ENCODE data around the gene ECHS1. TPM values are rescaled to one million over a fixed set of nuclear protein-coding genes. Genes with fewer than 3 reads are reported as not detected.
A peak's percentile ranks its signal among the peaks of the same experiment; 100 is the strongest.

Gene ECHS1
- total RNA-seq, 1 experiment from 2014 or later = 58.0 TPM

DNA sequence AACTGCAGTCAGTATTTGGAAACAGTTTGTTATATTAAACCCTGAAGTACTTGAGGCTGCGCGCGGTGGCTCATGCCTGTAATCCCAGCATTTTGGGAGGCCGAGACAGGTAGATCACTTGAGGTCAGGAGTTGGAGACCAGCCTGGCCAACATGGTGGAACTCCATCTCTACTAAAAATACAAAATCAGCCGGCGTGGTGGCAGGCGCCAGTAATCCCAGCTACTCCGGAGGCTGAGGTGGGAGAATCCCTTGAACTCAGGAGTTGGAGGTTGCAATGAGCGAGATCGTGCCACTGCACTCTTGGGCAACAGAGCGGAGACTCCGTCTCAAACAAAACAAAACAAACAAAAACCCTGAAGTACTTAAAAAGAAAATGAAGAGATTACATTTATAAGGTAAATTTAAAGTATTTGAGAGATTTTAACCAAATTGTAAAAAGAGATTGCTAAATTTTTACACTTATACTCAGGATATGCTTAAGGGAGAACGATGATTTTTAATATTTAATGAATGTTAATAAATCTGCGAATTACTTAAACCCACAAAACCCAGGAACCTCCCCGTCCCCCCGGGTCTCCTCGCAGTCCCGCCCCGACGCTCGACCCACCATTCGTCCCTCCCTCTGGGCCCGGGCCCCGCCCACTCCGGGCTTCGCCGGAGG lies 20.4 kb upstream of the ECHS1 start:
- Histone ChIP-seq H2AFZ (ENCODE audit: low read depth, low read length, poor library complexity, severe bottlenecking) (no peak overlapping the region), H3K79me2 (ENCODE audit: insufficient read depth, low read length) (peaks cover 22% of the 10 kb centered on the region), H3K4me1 (ENCODE audit: control insufficient read depth in 1 of 2, insufficient read depth in 2 of 2, low read length in 2 of 2) (peaks cover 2 to 11% of the 10 kb centered on the region in 2 experiments), H3K9me3 (ENCODE audit: control insufficient read depth in 1 of 2, insufficient read depth in 1 of 2, low read depth in 1 of 2, low read length in 2 of 2) (no peaks in the 10 kb centered on the region), H3K9me2 (ENCODE audit: insufficient read depth) (no peaks in the 10 kb centered on the region), H3K27ac (ENCODE audit: low read depth, low read length) (peak overlapping the region; percentile 80; the same call in 1 of the 2 replicates), H3K9ac (ENCODE audit: low read length) (0 out of 2 replicates have a peak overlapping the region, but pooled peaks have one; percentile 8), H4K20me1 (ENCODE audit: insufficient read depth) (no peaks in the 10 kb centered on the region), H3K27me3 (ENCODE audit: insufficient read depth, low read length) (no peaks in the 10 kb centered on the region), H3K36me3 (ENCODE audit: control insufficient read depth in 1 of 2, insufficient read depth in 2 of 2, low read length in 2 of 2) (peaks cover 3 to 7% of the 10 kb centered on the region in 2 experiments; a peak in 2 of 4 replicates), H3K4me2 (ENCODE audit: low read length) (peak overlapping the region; percentile 80), H3K4me3 (replicated peaks in 1 of 2; ENCODE audit: low read depth in 1 of 2, low read length in 2 of 2) (peak overlapping the region in 1 of 2 experiments; percentile 88; a peak in 3 of 4 replicates)
- DNase-seq (ENCODE audit: low read depth, low spot score) = no peak
- no peak for ATAC-seq
- TF ChIP-seq ELF1 (IDR thresholded peaks at IDR 0.05; ENCODE audit: borderline replicate concordance, low read depth) (no peak; the same call in 1 of the 2 replicates), FOSL1 (IDR thresholded peaks at IDR 0.05; ENCODE audit: low read depth) (no peak), ZNF274 (IDR thresholded peaks at IDR 0.05; ENCODE audit: low read depth, low read length) (no peak), CEBPB (IDR thresholded peaks at IDR 0.05; ENCODE audit: low read depth) (no peak), EZH2 (IDR thresholded peaks at IDR 0.05) (no peak), REST (IDR thresholded peaks at IDR 0.05; ENCODE audit: low read depth) (no peak), ZFX (IDR thresholded peaks at IDR 0.05) (no peak), POLR2AphosphoS5 (IDR thresholded peaks at IDR 0.05; ENCODE audit: low read depth, low read length) (no peak), SP1 (IDR thresholded peaks at IDR 0.05; ENCODE audit: low read depth) (no peak), CBX3 (IDR thresholded peaks at IDR 0.05; ENCODE audit: low read depth) (no peak), SIN3A (IDR thresholded peaks at IDR 0.05; ENCODE audit: low read depth) (no peak), SRF (IDR thresholded peaks at IDR 0.05; ENCODE audit: low read depth) (no peak), RAD21 (IDR thresholded peaks at IDR 0.05; ENCODE audit: low read depth) (no peak)
- CTCF ChIA-PET = no interaction called here
- RAD21 ChIA-PET (ENCODE audit: low non-redundant PET in 1 of 2, low total read pairs in 2 of 2, uncharacterized antibody in 2 of 2, unreplicated experiment in 2 of 2) = no interaction called here
- intact Hi-C loops (cut with micrococcal nuclease) = no loop called here
- POLR2A ChIA-PET = no interaction called here
- BruUV-seq (replicated peaks) = no TSS peak
